T-cell (primary cell): Measurements from ENCODE around the gene CARS1. TPM values are rescaled to one million over a fixed set of nuclear protein-coding genes. Genes with fewer than 3 reads are reported as not detected.

ENCODE experiments used
- ATAC-seq, 4 experiments: fragments of 200-7000 bp in 3 of 4; fragments of 150-1000 bp in 1 of 4; cut with Tn5 transposase; replicated peaks in 1 of 4; 1 replicate in 3 of 4; 2 replicates in 1 of 4; pipeline ENCODE4 v1.10.0; 2021; ENCODE audit warnings: moderate library complexity in 3 of 4, mild to moderate bottlenecking in 2 of 4, moderate number of reproducible peaks in 1 of 4
- CTCF ChIA-PET, 2 donors: fragments of 300-600 bp; sonication (Branson Sonifier 250); formaldehyde crosslinking; loops; one replicate each; lab custom pipeline; 2022; ENCODE audit warnings: antibody characterized with exemption in 2 of 2; lab: Charles Lee
- POLR2A ChIA-PET, 2 donors: fragments of 300-600 bp; sonication (Branson Sonifier 250); formaldehyde crosslinking; loops; one replicate each; lab custom pipeline; 2022; ENCODE audit warnings: antibody characterized with exemption in 2 of 2; lab: Charles Lee
- DNase-seq, 35 experiments: peaks; one replicate each; pipeline versions ENCODE4 v3.0.0 to v3.0.0-alpha.2; 2013 to 2023
- H3K27ac ChIP-seq: one replicate; pipeline ENCODE4 v1.5.1; 2013; ENCODE audit warnings: low read length
- H3K27me3 ChIP-seq, 2 experiments: replicated peaks in 1 of 2; 1 replicate in 1 of 2; 2 replicates in 1 of 2; pipeline versions ENCODE4 v1.6.1 to v1.7.0; 2013; ENCODE audit warnings: low read length in 1 of 2, mixed read lengths in 1 of 2; ENCODE audit not compliant: control insufficient read depth in 2 of 2, insufficient read depth in 2 of 2; ENCODE audit errors: extremely low read depth in 1 of 2
- H3K36me3 ChIP-seq, 2 donors: 1 replicate in 1 of 2; 2 replicates in 1 of 2; pipeline versions ENCODE4 v1.6.1 to v1.7.0; 2013; ENCODE audit warnings: low read length in 1 of 2; ENCODE audit not compliant: control insufficient read depth in 2 of 2, insufficient read depth in 1 of 2; ENCODE audit errors: extremely low read depth in 1 of 2
- H3K4me1 ChIP-seq, 2 experiments: 1 replicate in 1 of 2; 2 replicates in 1 of 2; pipeline versions ENCODE4 v1.6.1 to v1.7.0; 2013; ENCODE audit warnings: low read length in 2 of 2, mixed read lengths in 1 of 2; ENCODE audit not compliant: insufficient read depth in 2 of 2, control insufficient read depth in 1 of 2; ENCODE audit errors: extremely low read depth in 1 of 2
- H3K4me3 ChIP-seq, 2 donors: 1 replicate in 1 of 2; 2 replicates in 1 of 2; pipeline versions ENCODE4 v1.5.1 to v1.7.0; 2013; ENCODE audit warnings: mild to moderate bottlenecking in 2 of 2, low read length in 1 of 2, moderate library complexity in 1 of 2; ENCODE audit not compliant: control insufficient read depth in 1 of 2; ENCODE audit errors: extremely low read depth in 1 of 2
- H3K9me3 ChIP-seq: 2 replicates; pipeline ENCODE4 v1.7.0; 2013
- H3K27ac Mint-ChIP-seq, 2 donors: one replicate each; pipeline ENCODE4 v1.8.0; 2020 to 2021; ENCODE audit warnings: mild to moderate bottlenecking in 2 of 2, mixed read lengths in 2 of 2
- H3K27me3 Mint-ChIP-seq, 2 donors: one replicate each; pipeline ENCODE4 v1.8.0; 2021 to 2022; ENCODE audit warnings: mixed read lengths in 2 of 2
- H3K36me3 Mint-ChIP-seq: one replicate; pipeline ENCODE4 v1.8.0; 2021; ENCODE audit warnings: mixed read lengths
- H3K4me1 Mint-ChIP-seq, 3 donors: one replicate each; pipeline ENCODE4 v1.8.0; 2020 to 2022; ENCODE audit warnings: mixed read lengths in 3 of 3, mild to moderate bottlenecking in 1 of 3
- H3K4me3 Mint-ChIP-seq, 3 donors: one replicate each; pipeline ENCODE4 v1.8.0; 2020 to 2022; ENCODE audit warnings: mild to moderate bottlenecking in 3 of 3, mixed read lengths in 3 of 3, moderate library complexity in 3 of 3
- H3K9me3 Mint-ChIP-seq, 3 donors: one replicate each; pipeline ENCODE4 v1.8.0; 2020 to 2022; ENCODE audit warnings: mixed read lengths in 3 of 3
- WGBS: methylation state at CpG from one replicate; pipeline ENCODE4 v1.1.5; 2013; ENCODE audit warnings: missing lambda C conversion rate; ENCODE audit not compliant: insufficient coverage; 5-methylcytosine and 5-hydroxymethylcytosine counted together
- total RNA-seq, 35 experiments: library from RNA in 6 of 35; stranded (reverse) in 6 of 35; fragments of 120-200 nt in 1 of 35; gene quantifications; one replicate each; pipeline versions ENCODE4 v1.2.1 to v1.2.4 and lab custom pipeline; 2013 to 2026

The CARS1 gene
- total RNA-seq, 5 donors from 2014 or later (not counting 1 experiment from before 2014, with no cell fraction given), result 45.3 to 113 (median 109) TPM

- H3K27ac Mint-ChIP-seq, result no peak overlapping the region
- no peaks in the 10 kb centered on the region for H3K9me3 Mint-ChIP-seq
- CTCF ChIA-PET, result interaction anchor here (1.1 to 1.4 kb wide), 3 partner anchors 45 to 54 kb away, joined by 3 to 8 read pairs (median 3); partner anchors contain the start of gene NAP1L4 (in 1 of the 2)
- H3K36me3 Mint-ChIP-seq, result peaks cover 60% of the 10 kb centered on the region
- Histone ChIP-seq H3K9me3 (no peaks in the 10 kb centered on the region), H3K27ac (no peak overlapping the region), H3K4me1 (peaks cover 0 to 19% of the 10 kb centered on the region in 2 experiments), H3K27me3 (no peaks in the 10 kb centered on the region), H3K4me3 (no peak overlapping the region), H3K36me3 (peaks cover 21 to 88% of the 10 kb centered on the region in 2 donors)
- ATAC-seq (peak; percentile 72 to 91 (median 76)), DNase-seq (peak in 20 of 35 experiments; percentile 10 to 65 (median 36))
- POLR2A ChIA-PET, result no interaction called here
- WGBS, result 86% methylated on average over 14 of the region's 24 CpGs
- no peaks in the 10 kb centered on the region for H3K27me3 Mint-ChIP-seq
- H3K4me1 Mint-ChIP-seq, result peaks cover 6 to 32% (median 21%) of the 10 kb centered on the region in 3 donors
- H3K4me3 Mint-ChIP-seq, result no peak overlapping the region
These were observed 19.9 kb downstream of the CARS1 start for GRCh38 chr11:3037040-3037944.

- no peaks in the 10 kb centered on the region for H3K27me3 Mint-ChIP-seq
- no peak overlapping the region for H3K4me3 Mint-ChIP-seq
- H3K4me1 ChIP-seq, result peaks cover 0 to 19% of the 10 kb centered on the region in 2 experiments
- H3K4me3 ChIP-seq, result no peak overlapping the region
- no CpG with 5 or more reads among the region's 5 CpGs for WGBS
- no peak overlapping the region for H3K27ac ChIP-seq
- DNase-seq (no peak), ATAC-seq (no peak)
- H3K27ac Mint-ChIP-seq, result peak overlapping the region in 1 of 2 donors; percentile 9
- CTCF ChIA-PET, result interaction anchor here in 1 of 2 donors (1.4 kb wide), 1 partner anchor 22 kb away, joined by 4 read pairs; no protein-coding TSS in a partner anchor
- peaks cover 21 to 85% of the 10 kb centered on the region in 2 donors for H3K36me3 ChIP-seq
- H3K27me3 ChIP-seq, result no peaks in the 10 kb centered on the region
- peaks cover 6 to 34% (median 22%) of the 10 kb centered on the region in 3 donors for H3K4me1 Mint-ChIP-seq
- H3K9me3 Mint-ChIP-seq, result no peaks in the 10 kb centered on the region
- H3K36me3 Mint-ChIP-seq, result peaks cover 57% of the 10 kb centered on the region
- H3K9me3 ChIP-seq, result no peaks in the 10 kb centered on the region
- POLR2A ChIA-PET, result no interaction called here
These were observed 20.8 kb downstream of the CARS1 start for GRCh38 chr11:3036419-3036818.

GRCh38 chr11:3035333-3035732 is 21.9 kb downstream of the CARS1 start:
- H3K27me3 ChIP-seq, result no peaks in the 10 kb centered on the region
- peaks cover 0 to 19% of the 10 kb centered on the region in 2 experiments for H3K4me1 ChIP-seq
- peaks cover 14 to 86% of the 10 kb centered on the region in 2 donors for H3K36me3 ChIP-seq
- Mint-ChIP-seq H3K9me3 (no peaks in the 10 kb centered on the region), H3K4me3 (no peak overlapping the region), H3K27me3 (no peaks in the 10 kb centered on the region), H3K27ac (no peak overlapping the region), H3K4me1 (peaks cover 14 to 44% (median 25%) of the 10 kb centered on the region in 3 donors), H3K36me3 (peaks cover 61% of the 10 kb centered on the region)
- H3K4me3 ChIP-seq, result no peak overlapping the region
- no peak for DNase-seq
- H3K9me3 ChIP-seq, result no peaks in the 10 kb centered on the region
- CTCF ChIA-PET, result interaction anchor here in 1 of 2 donors (1.4 kb wide), 1 partner anchor 21 kb away, joined by 4 read pairs; no protein-coding TSS in a partner anchor
- H3K27ac ChIP-seq, result no peak overlapping the region
- POLR2A ChIA-PET, result no interaction called here
- ATAC-seq, result no peak

GRCh38 chr11:3030289-3031070 is 26.7 kb downstream of the CARS1 start:
- DNase-seq (no peak), ATAC-seq (no peak)
- H3K27me3 Mint-ChIP-seq, result no peaks in the 10 kb centered on the region
- H3K36me3 Mint-ChIP-seq, result peaks cover 60% of the 10 kb centered on the region
- Histone ChIP-seq H3K27ac (no peak overlapping the region), H3K4me1 (no peaks in the 10 kb centered on the region), H3K27me3 (no peaks in the 10 kb centered on the region), H3K36me3 (peaks cover 10 to 79% of the 10 kb centered on the region in 2 donors), H3K4me3 (no peak overlapping the region), H3K9me3 (no peaks in the 10 kb centered on the region)
- no peak overlapping the region for H3K27ac Mint-ChIP-seq
- ChIA-PET POLR2A (no interaction called here), CTCF (no interaction called here)
- peaks cover 5 to 22% (median 8%) of the 10 kb centered on the region in 3 donors for H3K4me1 Mint-ChIP-seq
- no peak overlapping the region for H3K4me3 Mint-ChIP-seq
- 94% methylated on average over 12 of the region's 18 CpGs for WGBS
- no peaks in the 10 kb centered on the region for H3K9me3 Mint-ChIP-seq

- Histone ChIP-seq H3K4me3 (no peak overlapping the region), H3K9me3 (no peaks in the 10 kb centered on the region), H3K27me3 (no peaks in the 10 kb centered on the region), H3K27ac (no peak overlapping the region), H3K4me1 (no peaks in the 10 kb centered on the region), H3K36me3 (peaks cover 16 to 77% of the 10 kb centered on the region in 2 donors)
- Mint-ChIP-seq H3K9me3 (no peaks in the 10 kb centered on the region), H3K27ac (no peak overlapping the region), H3K4me1 (peaks cover 5 to 20% (median 10%) of the 10 kb centered on the region in 3 donors), H3K27me3 (no peaks in the 10 kb centered on the region), H3K36me3 (peaks cover 58% of the 10 kb centered on the region), H3K4me3 (no peak overlapping the region)
- WGBS, result 98% methylated on average over 8 of the region's 9 CpGs
- ChIA-PET POLR2A (no interaction called here), CTCF (no interaction called here)
- DNase-seq, result no peak
- no peak for ATAC-seq
These were observed 28.4 kb downstream of the CARS1 start for GRCh38 chr11:3028813-3029212.

- Mint-ChIP-seq H3K4me3 (no peak overlapping the region), H3K9me3 (no peaks in the 10 kb centered on the region), H3K4me1 (peaks cover 18 to 33% (median 30%) of the 10 kb centered on the region in 3 donors), H3K27me3 (no peaks in the 10 kb centered on the region), H3K27ac (no peak overlapping the region), H3K36me3 (peaks cover 49% of the 10 kb centered on the region)
- peaks cover 10 to 11% of the 10 kb centered on the region in 2 experiments for H3K4me1 ChIP-seq
- DNase-seq (no peak), ATAC-seq (no peak)
- H3K9me3 ChIP-seq, result no peaks in the 10 kb centered on the region
- no peaks in the 10 kb centered on the region for H3K27me3 ChIP-seq
- H3K27ac ChIP-seq, result no peak overlapping the region
- peaks cover 16 to 62% of the 10 kb centered on the region in 2 donors for H3K36me3 ChIP-seq
- CTCF ChIA-PET, result no interaction called here
- H3K4me3 ChIP-seq, result no peak overlapping the region
- POLR2A ChIA-PET, result interaction anchor here in 1 of 2 donors (0.5 kb wide), 1 partner anchor 66 kb away, joined by 4 read pairs; no protein-coding TSS in a partner anchor
- WGBS, result 94% methylated on average over 8 of the region's 8 CpGs
These were observed 30.4 kb downstream of the CARS1 start for GRCh38 chr11:3026803-3027202.
